SU-DHL-6 (cell line): Measurements from ENCODE around the gene VWA8.

Experiments used
- CTCF ChIP-seq: fragments of 200-600 bp; sonication (generic); IDR thresholded peaks from one replicate; pipeline ENCODE4 v1.5.1; 2017; ENCODE audit warnings: antibody characterized with exemption, mild to moderate bottlenecking, low read length, moderate library complexity; ENCODE audit not compliant: insufficient read depth, poor library complexity, severe bottlenecking
- EZH2phosphoT487 ChIP-seq: fragments of 200-600 bp; sonication (generic), shearing (Covaris generic); conservative IDR thresholded peaks from 2 replicates; pipeline ENCODE4 v1.6.1; 2018; ENCODE audit warnings: mild to moderate bottlenecking, antibody characterized with exemption, low read length, moderate library complexity, mixed read lengths

- TF ChIP-seq CTCF, result no peak
- no peak for TF ChIP-seq EZH2phosphoT487
These were observed 179.9 kb downstream of the VWA8 start for GRCh38 chr13:41780715-41781706.
